ENCODE measurements around the gene CD58. TPM values are rescaled to one million over a fixed set of nuclear protein-coding genes. Genes with fewer than 3 reads are reported as not detected.

CD58 gene
- total RNA-seq, 1 donor from 2014 or later, result 11.0 TPM

- Mint-ChIP-seq H3K9me3 (ENCODE audit: unreplicated experiment) (no peaks in the 10 kb centered on the region), H3K4me1 (ENCODE audit: unreplicated experiment) (peaks cover 27% of the 10 kb centered on the region)
- no peak for DNase-seq (ENCODE audit: extremely low spot score, unreplicated experiment)
Measured at GRCh38 chr1:116572771-116573430, 2.1 kb upstream of the CD58 start.

DNA sequence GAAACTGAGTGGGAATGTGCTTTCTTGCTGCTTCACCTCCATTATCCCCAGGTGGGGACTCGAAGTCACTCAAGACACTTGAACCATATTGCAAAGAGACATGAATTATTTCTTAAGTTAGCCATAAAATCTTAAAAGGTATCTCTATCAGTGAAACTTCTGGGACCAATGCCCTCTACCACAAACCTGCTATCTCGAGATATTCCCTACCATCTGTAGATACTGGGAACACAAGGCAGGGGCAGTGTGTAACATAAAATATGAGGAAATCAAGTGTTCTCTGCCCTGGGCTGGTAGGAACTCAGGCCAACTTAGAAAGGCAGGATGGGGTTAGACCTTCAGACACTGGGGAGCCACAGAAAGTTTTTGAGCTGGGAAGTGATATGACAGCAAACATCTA lies 1.3 kb upstream of the CD58 start:
- peak overlapping the region; percentile 72 for H3K4me3 Mint-ChIP-seq (ENCODE audit: unreplicated experiment)
- peak overlapping the region; percentile 84 for H3K27ac Mint-ChIP-seq (ENCODE audit: unreplicated experiment)
- peaks cover 7% of the 10 kb centered on the region for H3K36me3 Mint-ChIP-seq (ENCODE audit: unreplicated experiment)

More at GRCh38 chr1:116572771-116573430, 2.1 kb upstream of the CD58 start:
- Mint-ChIP-seq H3K27me3 (ENCODE audit: unreplicated experiment) (no peaks in the 10 kb centered on the region), H3K27ac (ENCODE audit: unreplicated experiment) (no peak overlapping the region), H3K36me3 (ENCODE audit: unreplicated experiment) (peaks cover 7% of the 10 kb centered on the region), H3K4me3 (ENCODE audit: unreplicated experiment) (no peak overlapping the region)
- no peak for TF ChIP-seq CTCF (IDR thresholded peaks at IDR 0.05)

DNA sequence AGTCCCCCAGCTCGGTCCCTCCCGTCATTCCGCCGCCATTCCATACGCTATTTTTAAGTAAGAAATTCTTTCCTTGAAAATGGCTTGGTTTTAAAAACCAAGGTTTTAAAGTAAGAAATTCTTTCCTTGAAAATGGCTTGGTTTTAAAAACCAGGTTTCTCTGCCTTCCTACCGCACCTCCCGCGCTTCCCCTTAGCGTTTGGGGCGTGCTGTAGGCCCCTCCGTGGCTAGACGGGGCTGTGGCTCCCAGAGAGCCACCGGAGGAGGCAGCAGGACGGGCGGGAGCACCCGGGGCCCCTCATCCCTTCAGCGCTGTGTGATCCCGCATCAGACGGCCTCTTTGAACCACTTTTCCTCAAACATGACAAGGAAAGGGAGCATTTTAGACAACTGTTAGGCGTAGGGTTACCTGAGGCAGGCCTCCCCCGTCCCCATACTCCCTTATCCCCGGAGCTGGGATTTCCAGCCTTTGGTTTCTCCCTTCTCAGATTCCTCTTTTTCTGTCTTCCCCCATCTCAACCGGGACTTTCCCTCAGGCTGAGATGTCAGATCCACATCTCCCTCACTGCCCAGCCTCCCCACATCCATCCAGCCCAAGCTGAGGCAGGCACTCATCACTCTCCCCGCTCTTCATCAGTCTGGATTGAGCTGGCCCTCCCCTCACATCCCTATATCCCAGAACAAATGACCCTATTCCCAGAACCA lies 541 bp upstream of the CD58 start:
- H3K36me3 Mint-ChIP-seq (ENCODE audit: unreplicated experiment), result peaks cover 1% of the 10 kb centered on the region
- H3K4me1 Mint-ChIP-seq (ENCODE audit: unreplicated experiment), result peaks cover 27% of the 10 kb centered on the region
- no peak for DNase-seq (ENCODE audit: extremely low spot score, unreplicated experiment)

More for the DNA sequence above, 1.3 kb upstream of the CD58 start:
- no peaks in the 10 kb centered on the region for H3K9me3 Mint-ChIP-seq (ENCODE audit: unreplicated experiment)
- DNase-seq (ENCODE audit: extremely low spot score, unreplicated experiment), result no peak
- H3K4me1 Mint-ChIP-seq (ENCODE audit: unreplicated experiment), result peaks cover 27% of the 10 kb centered on the region
- H3K27me3 Mint-ChIP-seq (ENCODE audit: unreplicated experiment), result no peaks in the 10 kb centered on the region
- no peak for TF ChIP-seq CTCF (IDR thresholded peaks at IDR 0.05)

GRCh38 chr1:116569776-116570357 lies 959 bp downstream of the CD58 start:
- Mint-ChIP-seq H3K36me3 (ENCODE audit: unreplicated experiment) (no peaks in the 10 kb centered on the region), H3K27ac (ENCODE audit: unreplicated experiment) (peak overlapping the region; percentile 85), H3K27me3 (ENCODE audit: unreplicated experiment) (no peaks in the 10 kb centered on the region), H3K9me3 (ENCODE audit: unreplicated experiment) (no peaks in the 10 kb centered on the region), H3K4me1 (ENCODE audit: unreplicated experiment) (peaks cover 30% of the 10 kb centered on the region), H3K4me3 (ENCODE audit: unreplicated experiment) (peak overlapping the region; percentile 72)
- DNase-seq (ENCODE audit: extremely low spot score, unreplicated experiment), result no peak
- no peak for TF ChIP-seq CTCF (IDR thresholded peaks at IDR 0.05)

More for the DNA sequence above, 541 bp upstream of the CD58 start:
- Mint-ChIP-seq H3K27ac (ENCODE audit: unreplicated experiment) (peak overlapping the region; percentile 84), H3K9me3 (ENCODE audit: unreplicated experiment) (no peaks in the 10 kb centered on the region), H3K27me3 (ENCODE audit: unreplicated experiment) (no peaks in the 10 kb centered on the region), H3K4me3 (ENCODE audit: unreplicated experiment) (peak overlapping the region; percentile 72)
- TF ChIP-seq CTCF (IDR thresholded peaks at IDR 0.05), result no peak

DNA sequence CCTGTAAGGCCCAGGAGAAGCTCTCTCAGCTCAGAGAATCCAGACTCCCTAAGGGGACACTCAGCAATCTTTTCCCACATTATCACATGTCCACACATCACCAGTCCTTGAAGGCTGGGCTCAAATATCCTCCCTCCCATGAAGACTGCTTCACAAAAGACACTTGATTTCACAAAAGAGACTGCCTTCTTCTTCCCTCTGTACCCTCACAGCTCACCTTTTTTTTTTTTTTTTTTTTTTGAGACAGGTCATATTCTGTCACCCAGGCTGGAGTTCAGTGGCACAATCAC lies 1.5 kb downstream of the CD58 start:
- peaks cover under 1% of the 10 kb centered on the region for H3K36me3 Mint-ChIP-seq (ENCODE audit: unreplicated experiment)
- peaks cover 27% of the 10 kb centered on the region for H3K4me1 Mint-ChIP-seq (ENCODE audit: unreplicated experiment)
- peaks cover under 1% of the 10 kb centered on the region for H3K9me3 Mint-ChIP-seq (ENCODE audit: unreplicated experiment)
- H3K27ac Mint-ChIP-seq (ENCODE audit: unreplicated experiment), result peak overlapping the region; percentile 44
- peak overlapping the region; percentile 54 for H3K4me3 Mint-ChIP-seq (ENCODE audit: unreplicated experiment)
- DNase-seq (ENCODE audit: extremely low spot score, unreplicated experiment), result no peak
- no peak for TF ChIP-seq CTCF (IDR thresholded peaks at IDR 0.05)
- no peaks in the 10 kb centered on the region for H3K27me3 Mint-ChIP-seq (ENCODE audit: unreplicated experiment)
